Ishikawa (cell line): Measurements from ENCODE around the gene TMUB2.
A peak's percentile ranks its signal among the peaks of the same experiment; 100 is the strongest.

ENCODE experiments used
- CEBPB ChIP-seq: IDR thresholded peaks from 2 replicates; pipeline ENCODE4 v1.6.1; 2012
- CREB1 ChIP-seq: IDR thresholded peaks from 2 replicates; pipeline ENCODE4 v1.6.1; 2012; ENCODE audit warnings: low read depth
- EGR1 ChIP-seq: IDR thresholded peaks from 2 replicates; pipeline ENCODE4 v1.6.1; 2012
- EP300 ChIP-seq: IDR thresholded peaks from 2 replicates; pipeline ENCODE4 v1.6.1; 2012; ENCODE audit warnings: borderline replicate concordance
- FOXM1 ChIP-seq: IDR thresholded peaks from 2 replicates; pipeline ENCODE4 v1.6.1; 2012; ENCODE audit warnings: low read depth, borderline replicate concordance
- MAX ChIP-seq: IDR thresholded peaks from 2 replicates; pipeline ENCODE4 v1.6.1; 2012
- NFIC ChIP-seq: IDR thresholded peaks from 2 replicates; pipeline ENCODE4 v1.6.1; 2012
- RAD21 ChIP-seq: IDR thresholded peaks from 2 replicates; pipeline ENCODE4 v1.6.1; 2012; ENCODE audit warnings: low read depth
- REST ChIP-seq: IDR thresholded peaks from 2 replicates; pipeline ENCODE4 v1.6.1; 2012; ENCODE audit warnings: low read depth, mild to moderate bottlenecking
- TAF1 ChIP-seq: IDR thresholded peaks from 2 replicates; pipeline ENCODE4 v1.6.1; 2012; ENCODE audit warnings: low read depth, mild to moderate bottlenecking
- TCF12 ChIP-seq: IDR thresholded peaks from 2 replicates; pipeline ENCODE4 v1.6.1; 2012; ENCODE audit warnings: low read depth
- TEAD4 ChIP-seq: IDR thresholded peaks from 2 replicates; pipeline ENCODE4 v1.6.1; 2012
- USF1 ChIP-seq: IDR thresholded peaks from 2 replicates; pipeline ENCODE4 v1.6.1; 2012
- YY1 ChIP-seq: IDR thresholded peaks from 2 replicates; pipeline ENCODE4 v1.6.1; 2012; ENCODE audit warnings: low read depth
- ZBTB7A ChIP-seq: IDR thresholded peaks from 2 replicates; pipeline ENCODE4 v1.6.1; 2012; ENCODE audit warnings: low read depth

Gene TMUB2

GRCh38 chr17:44203731-44204440 is 17.1 kb downstream of the TMUB2 start:
- TF ChIP-seq MAX (no peak), YY1 (0 out of 2 replicates have a peak, but pooled peaks have one; percentile 28), RAD21 (peak; percentile 72), TAF1 (no peak), TEAD4 (no peak), CEBPB (peak; percentile 95)

GRCh38 chr17:44204441-44204882 is 17.7 kb downstream of the TMUB2 start:
- TF ChIP-seq CEBPB (no peak), REST (no peak), EP300 (no peak), RAD21 (no peak), NFIC (no peak), ZBTB7A (no peak), TCF12 (no peak), CREB1 (no peak), FOXM1 (no peak), TEAD4 (no peak), MAX (no peak), USF1 (no peak)

GRCh38 chr17:44205962-44206824 is 19.4 kb downstream of the TMUB2 start:
- TF ChIP-seq CEBPB = no peak
- no peak for TF ChIP-seq TCF12
- TF ChIP-seq FOXM1 = no peak
- TF ChIP-seq REST = no peak
- TF ChIP-seq TEAD4 = no peak
- no peak for TF ChIP-seq YY1
- TF ChIP-seq NFIC = no peak
- TF ChIP-seq ZBTB7A = no peak

GRCh38 chr17:44206825-44207155 is 20.0 kb downstream of the TMUB2 start:
- no peak for TF ChIP-seq REST
- no peak for TF ChIP-seq MAX
- TF ChIP-seq RAD21 = no peak
- TF ChIP-seq NFIC = no peak
- no peak for TF ChIP-seq FOXM1
- no peak for TF ChIP-seq EGR1
- no peak for TF ChIP-seq TAF1
- no peak for TF ChIP-seq ZBTB7A
- TF ChIP-seq TCF12 = no peak
- no peak for TF ChIP-seq CEBPB
- TF ChIP-seq CREB1 = no peak
